Pancreas (tissue), 10 donors: ENCODE data around the gene ARL6IP6. TPM values are rescaled to one million over a fixed set of nuclear protein-coding genes. Genes with fewer than 3 reads are reported as not detected.

Experiments
- ATAC-seq, 4 donors: fragments of 200-7000 bp; cut with Tn5 transposase; one replicate each; pipeline versions ENCODE4 v1.8.0 to v1.9.1; 2020; ENCODE audit warnings: mild to moderate bottlenecking in 4 of 4, moderate library complexity in 4 of 4
- DNase-seq, 6 donors: peaks; one replicate each; pipeline ENCODE4 v3.0.0-alpha.2; 2020
- FAIRE-seq: peaks from 2 replicates; lab custom pipeline; 2012; peaks lifted over from hg19 to GRCh38; lab: Jason Lieb, UNC
- H3K27ac ChIP-seq, 4 donors: fragments of 200-600 bp; sonication (generic); 1 replicate in 3 of 4; 2 replicates in 1 of 4; pipeline versions ENCODE4 v1.5.0 to v1.8.0; 2020
- H3K27me3 ChIP-seq, 4 donors: fragments of 200-600 bp; one replicate each; pipeline ENCODE4 v1.8.0; 2021
- H3K36me3 ChIP-seq, 3 donors: fragments of 200-600 bp; sonication (generic) in 1 of 3; one replicate each; pipeline versions ENCODE4 v1.5.0 to v1.8.0; 2020 to 2021
- H3K4me1 ChIP-seq, 3 donors: fragments of 200-600 bp; one replicate each; pipeline ENCODE4 v1.8.0; 2021
- H3K4me3 ChIP-seq, 4 donors: fragments of 200-600 bp; sonication (generic) in 2 of 4; one replicate each; pipeline versions ENCODE4 v1.5.0 to v1.8.0; 2020 to 2021
- H3K9me3 ChIP-seq, 4 donors: fragments of 200-600 bp; one replicate each; pipeline ENCODE4 v1.8.0; 2021
- WGBS, 2 donors: extraction: QIAGEN DNeasy Blood & Tissue Kit; methylation state at CpG; one replicate each; pipeline ENCODE4 v1.1.7; 2013; 5-methylcytosine and 5-hydroxymethylcytosine counted together
- intact Hi-C, 3 donors: fragments of 100-400 bp; cut with DNase I; formaldehyde crosslinking; loops; one replicate each; pipeline versions ENCODE4 v1.11.1 to v1.14.2; 2022
- polyA plus RNA-seq, 2 donors: library from polyadenylated mRNA; stranded (reverse); fragments of 200-250 nt; gene quantifications; one replicate each; pipeline ENCODE4 v1.2.3, GENCODE V29; 2013
- total RNA-seq, 6 donors: library from RNA; stranded (reverse); fragmentation: NEBNext Ultra II Directional in 4 of 6; extraction: Animal tissue kit (Norgen Biotek cat#: 25700) in 4 of 6; gene quantifications; one replicate each; pipeline versions ENCODE4 v1.2.1 to v1.2.4, GENCODE V29; 2021 to 2023
- TF ChIP-seq, protein P1 (sequence below), 4 donors: fragments of 200-600 bp; sonication (generic) in 3 of 4; IDR thresholded peaks; one replicate each; pipeline versions ENCODE4 v1.5.0 to v1.8.0; 2021; ENCODE audit warnings: antibody characterized with exemption in 4 of 4
- donor health status: healthy with polysubstance abuse.
- donor health status: DM: no; HTN: no; CAD: no; lungs with moderate emphysema.
- donor health status: DM: no; HTN: no; CAD: no.
- donor health status: control.
- donor health status: control.
- donor health status: Bipolar disorder and iron deficiency.
- donor health status: DM: yes; HTN: yes; CAD: no.
- donor health status: DM: no; HTN: no; CAD: no.
- donor health status: DM: no; HTN: no; CAD: no.
- donor health status: DM: yes; HTN: yes; CAD: no.

ARL6IP6 gene
- total and polyA plus RNA-seq, 8 donors: 2.1 to 7.9 (median 3.5) TPM

DNA sequence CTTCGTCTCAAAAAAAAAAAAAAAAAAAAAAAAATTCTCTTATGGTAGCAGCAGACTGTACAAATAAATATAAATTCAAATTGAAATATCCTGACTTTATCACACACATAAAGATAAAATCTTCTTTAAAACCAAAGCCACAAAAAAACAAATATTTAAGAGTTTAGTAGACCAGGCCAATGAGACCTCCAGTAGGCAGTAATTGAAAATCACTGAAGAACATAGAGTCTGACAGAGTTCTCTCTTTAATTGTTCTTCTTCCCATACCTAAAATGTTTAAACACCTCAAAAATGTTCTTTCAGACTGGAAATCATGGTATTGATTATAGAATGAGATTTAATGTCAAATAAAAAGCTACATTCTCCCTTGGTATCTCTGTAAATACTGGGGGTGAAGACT is 21.9 kb upstream of the ARL6IP6 start:
- DNase-seq (no peak), FAIRE-seq (no peak), ATAC-seq (no peak)
- TF ChIP-seq, protein P1, sequence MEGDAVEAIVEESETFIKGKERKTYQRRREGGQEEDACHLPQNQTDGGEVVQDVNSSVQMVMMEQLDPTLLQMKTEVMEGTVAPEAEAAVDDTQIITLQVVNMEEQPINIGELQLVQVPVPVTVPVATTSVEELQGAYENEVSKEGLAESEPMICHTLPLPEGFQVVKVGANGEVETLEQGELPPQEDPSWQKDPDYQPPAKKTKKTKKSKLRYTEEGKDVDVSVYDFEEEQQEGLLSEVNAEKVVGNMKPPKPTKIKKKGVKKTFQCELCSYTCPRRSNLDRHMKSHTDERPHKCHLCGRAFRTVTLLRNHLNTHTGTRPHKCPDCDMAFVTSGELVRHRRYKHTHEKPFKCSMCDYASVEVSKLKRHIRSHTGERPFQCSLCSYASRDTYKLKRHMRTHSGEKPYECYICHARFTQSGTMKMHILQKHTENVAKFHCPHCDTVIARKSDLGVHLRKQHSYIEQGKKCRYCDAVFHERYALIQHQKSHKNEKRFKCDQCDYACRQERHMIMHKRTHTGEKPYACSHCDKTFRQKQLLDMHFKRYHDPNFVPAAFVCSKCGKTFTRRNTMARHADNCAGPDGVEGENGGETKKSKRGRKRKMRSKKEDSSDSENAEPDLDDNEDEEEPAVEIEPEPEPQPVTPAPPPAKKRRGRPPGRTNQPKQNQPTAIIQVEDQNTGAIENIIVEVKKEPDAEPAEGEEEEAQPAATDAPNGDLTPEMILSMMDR (IDR thresholded peaks at IDR 0.05): no peak
- no peaks in the 10 kb centered on the region for H3K27me3 ChIP-seq
- peaks cover 0 to 3% (median 0%) of the 10 kb centered on the region in 3 donors for H3K4me1 ChIP-seq
- H3K4me3 ChIP-seq: no peak overlapping the region
- H3K9me3 ChIP-seq: no peaks in the 10 kb centered on the region
- peaks cover 0 to 5% (median 0%) of the 10 kb centered on the region in 3 donors for H3K36me3 ChIP-seq
- intact Hi-C loops: no loop called here
- 100% methylated on average over 1 of the region's 1 CpG; no CpG with 5 or more reads in 1 of the 2 donors for WGBS, 2 donors
- H3K27ac ChIP-seq: no peak overlapping the region

DNA sequence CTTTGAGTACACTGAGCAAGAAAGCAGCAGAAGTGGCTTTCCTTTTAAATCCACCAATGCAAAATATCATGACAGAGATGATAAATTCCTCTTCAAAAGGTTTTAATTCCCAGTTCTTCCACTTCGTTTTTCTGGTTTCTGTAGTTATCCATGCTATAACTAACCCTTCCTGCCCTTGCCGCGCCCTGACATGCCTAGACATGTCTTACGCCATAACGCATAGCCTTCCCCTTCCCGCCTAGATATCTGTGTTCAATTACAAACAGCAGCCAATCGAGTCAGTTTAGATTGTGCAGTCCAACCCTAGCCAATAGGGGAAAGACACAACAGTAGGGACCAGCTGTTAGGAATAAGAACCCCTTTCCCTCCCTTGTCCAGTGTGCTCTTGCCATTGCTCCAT is 17.2 kb upstream of the ARL6IP6 start:
- TF ChIP-seq, protein P1 (IDR thresholded peaks at IDR 0.05): no peak
- Histone ChIP-seq H3K4me1 (no peaks in the 10 kb centered on the region), H3K9me3 (no peaks in the 10 kb centered on the region), H3K27me3 (no peaks in the 10 kb centered on the region), H3K27ac (no peak overlapping the region), H3K4me3 (no peak overlapping the region), H3K36me3 (no peaks in the 10 kb centered on the region)
- no peak for ATAC-seq
- FAIRE-seq: no peak
- DNase-seq: no peak
- intact Hi-C loops: no loop called here
- 95 to 97% methylated on average over 7 of the region's 7 CpGs for WGBS, 2 donors

DNA sequence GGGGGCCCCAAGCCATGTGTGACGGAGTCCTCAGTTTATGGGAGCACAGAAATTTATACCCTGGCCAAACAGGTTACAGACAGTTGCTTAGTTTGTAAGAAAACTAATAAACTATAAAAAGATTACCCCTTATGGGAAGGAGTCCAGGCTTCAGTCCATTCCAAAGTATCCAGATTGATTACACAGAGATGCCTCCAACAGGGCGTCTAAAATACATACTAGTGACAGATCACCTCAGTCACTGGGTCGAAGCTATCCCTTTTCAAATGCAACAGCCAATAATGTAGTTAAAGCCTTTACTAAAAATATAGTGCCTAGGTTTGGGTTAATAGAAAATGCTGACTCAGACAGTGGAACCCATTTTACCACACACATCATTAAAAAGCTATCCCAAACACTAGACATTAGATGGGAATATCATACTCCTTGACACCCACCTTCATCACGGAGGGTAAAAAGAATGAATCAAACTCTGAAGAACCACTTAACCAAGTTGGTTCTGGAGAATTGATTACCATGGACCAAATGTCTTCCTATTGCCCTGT is 11.9 kb upstream of the ARL6IP6 start:
- Histone ChIP-seq H3K27ac (no peak overlapping the region), H3K27me3 (no peaks in the 10 kb centered on the region), H3K4me1 (no peaks in the 10 kb centered on the region), H3K4me3 (no peak overlapping the region), H3K9me3 (no peaks in the 10 kb centered on the region), H3K36me3 (no peaks in the 10 kb centered on the region)
- FAIRE-seq: no peak
- TF ChIP-seq, protein P1 (IDR thresholded peaks at IDR 0.05): no peak
- intact Hi-C loops: no loop called here
- no peak for ATAC-seq
- WGBS, 2 donors: 87 to 91% methylated on average over 4 of the region's 4 CpGs
- no peak for DNase-seq

- intact Hi-C loops: no loop called here
- no peaks in the 10 kb centered on the region for H3K9me3 ChIP-seq
- TF ChIP-seq, protein P1 (IDR thresholded peaks at IDR 0.05): no peak
- no peaks in the 10 kb centered on the region for H3K36me3 ChIP-seq
- 93 to 96% methylated on average over 2 of the region's 2 CpGs for WGBS, 2 donors
- no peak for FAIRE-seq
- H3K27ac ChIP-seq: no peak overlapping the region
- H3K4me3 ChIP-seq: no peak overlapping the region
- H3K4me1 ChIP-seq: no peaks in the 10 kb centered on the region
- DNase-seq: no peak
- H3K27me3 ChIP-seq: no peaks in the 10 kb centered on the region
- ATAC-seq: no peak
Measured at GRCh38 chr2:152708742-152709141, 9.7 kb upstream of the ARL6IP6 start.

DNA sequence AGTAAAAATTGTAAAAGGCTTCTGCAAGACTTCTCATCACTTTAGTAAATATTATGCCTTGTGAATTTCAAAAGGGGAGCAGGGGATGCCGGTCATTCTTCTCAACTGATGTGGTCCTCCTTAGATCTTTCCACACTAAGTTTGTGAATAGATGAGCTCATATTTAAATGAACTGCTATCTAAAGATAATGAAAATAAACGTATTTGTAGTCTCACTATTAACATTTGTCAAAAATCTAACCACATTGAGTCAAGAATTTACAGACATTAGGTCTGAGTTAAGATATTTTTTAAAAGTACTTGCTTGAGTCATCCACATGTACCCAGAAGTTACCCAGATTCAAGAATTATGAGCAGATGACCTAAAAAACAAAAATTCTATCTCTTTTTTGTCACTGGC is 7.7 kb upstream of the ARL6IP6 start:
- TF ChIP-seq, protein P1 (IDR thresholded peaks at IDR 0.05): no peak
- H3K4me3 ChIP-seq: no peak overlapping the region
- 56 to 58% methylated on average over 2 of the region's 2 CpGs for WGBS, 2 donors
- H3K27me3 ChIP-seq: no peaks in the 10 kb centered on the region
- DNase-seq (no peak), ATAC-seq (no peak), FAIRE-seq (no peak)
- intact Hi-C loops: no loop called here
- no peaks in the 10 kb centered on the region for H3K9me3 ChIP-seq
- H3K4me1 ChIP-seq: peaks cover 0 to 7% (median 6%) of the 10 kb centered on the region in 3 donors
- no peak overlapping the region for H3K27ac ChIP-seq
- H3K36me3 ChIP-seq: no peaks in the 10 kb centered on the region
